Measurements from ENCODE around the gene SDHD.

The SDHD gene

DNA sequence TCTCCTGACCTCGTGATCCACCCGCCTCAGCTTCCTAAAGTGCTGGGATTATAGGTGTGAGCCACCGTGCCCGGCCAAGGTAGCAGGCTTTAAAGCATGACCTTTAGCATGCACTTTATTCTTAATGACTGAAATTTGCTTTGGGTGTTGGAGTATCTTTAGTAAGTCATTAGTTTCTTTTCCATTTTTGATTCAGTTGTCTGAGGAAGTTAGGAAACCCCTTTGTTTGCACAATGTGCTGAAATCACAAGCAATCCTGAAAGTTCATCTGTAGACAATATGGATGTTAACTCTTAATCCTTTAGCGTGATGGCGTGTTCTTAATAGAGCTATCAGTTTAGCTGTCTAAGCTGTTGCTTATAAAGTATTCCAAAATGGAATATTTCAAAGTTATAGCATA is 16.8 kb downstream of the SDHD start:
- DNase-seq (ENCODE audit: low read depth), result no peak

DNA sequence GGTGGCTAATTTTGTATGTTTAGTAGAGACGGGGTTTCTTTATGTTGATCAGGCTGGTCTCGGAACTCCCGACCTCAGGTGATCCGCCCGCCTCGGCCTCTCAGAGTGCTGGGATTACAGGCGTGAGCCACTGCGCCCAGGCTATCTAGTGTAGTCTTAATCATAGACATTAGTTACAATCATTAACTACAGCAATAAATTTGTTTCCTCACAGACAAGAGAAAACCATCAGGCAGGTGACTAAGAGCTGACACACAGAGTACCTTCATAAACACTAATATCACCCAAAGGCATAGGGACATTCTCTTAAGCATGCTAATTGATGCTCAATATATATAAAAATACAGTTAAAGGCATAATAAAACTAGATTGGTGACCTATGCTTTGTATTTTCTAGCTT is 19.4 kb downstream of the SDHD start:
- DNase-seq (ENCODE audit: low read depth), result no peak

DNA sequence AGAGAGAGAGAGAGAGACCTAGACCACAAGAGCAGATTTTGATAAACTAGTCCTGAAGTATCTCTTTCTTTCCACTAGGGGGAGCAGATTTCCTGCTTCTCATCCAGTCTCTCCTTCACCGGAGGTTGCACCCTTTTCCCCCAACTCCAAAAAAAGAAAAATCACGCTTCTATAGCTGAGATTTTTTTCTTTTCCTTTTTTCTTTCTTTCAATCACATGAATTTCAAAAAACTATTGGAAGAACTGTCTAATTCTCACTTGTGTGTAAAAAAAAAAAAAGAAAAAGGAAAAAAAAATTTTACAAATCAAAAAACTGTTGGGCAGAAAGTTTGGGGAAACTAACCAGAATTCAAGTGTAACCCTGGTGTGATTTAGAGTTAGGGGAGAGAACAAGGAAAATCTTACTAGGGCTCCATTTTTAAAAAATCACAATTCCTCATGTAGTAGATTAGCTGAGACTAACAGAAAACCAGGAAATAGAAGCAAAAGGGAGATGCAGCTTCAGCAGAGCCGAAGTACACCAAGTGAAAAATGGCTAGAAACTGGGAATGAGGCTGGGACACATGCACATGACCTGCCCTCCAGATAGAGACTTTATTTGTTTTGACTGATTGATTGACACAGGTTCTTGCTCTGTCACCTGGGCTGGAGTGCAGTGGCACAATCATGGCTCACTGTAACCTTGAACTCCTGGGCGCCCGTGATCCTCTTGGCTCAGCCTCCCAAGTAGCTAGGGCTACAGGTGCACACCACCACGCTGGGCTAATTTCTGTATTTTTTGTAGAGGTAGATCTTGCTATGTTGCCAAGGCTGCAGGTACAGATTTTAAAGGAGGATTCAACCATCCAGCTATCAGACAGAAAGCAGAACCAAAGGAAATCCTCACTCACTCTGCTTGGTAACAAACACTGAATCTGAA is 27.1 kb downstream of the SDHD start:
- DNase-seq (ENCODE audit: low read depth), result no peak

GRCh38 chr11:112114460-112114859 is 27.8 kb downstream of the SDHD start:
- no peak for DNase-seq (ENCODE audit: low read depth)

DNA sequence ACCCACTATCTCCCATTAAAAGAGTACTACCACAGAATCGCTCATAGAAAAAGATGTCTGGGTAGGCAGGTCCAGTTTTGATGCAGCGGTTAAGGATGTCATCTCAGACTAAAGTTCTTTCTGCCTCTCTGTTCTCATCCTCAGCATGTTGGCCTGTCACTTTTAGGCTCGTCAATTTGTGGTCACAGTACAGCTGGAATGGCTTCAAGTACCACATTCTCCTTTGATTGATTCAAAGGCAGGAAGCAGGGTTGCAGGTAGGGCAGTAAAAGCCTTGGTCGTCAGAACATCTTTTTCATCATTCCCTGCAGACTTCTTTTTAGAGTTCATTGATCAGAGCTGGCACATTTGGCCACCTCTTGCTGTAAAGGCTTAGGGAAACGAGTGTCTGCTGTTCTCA is 28.7 kb downstream of the SDHD start:
- no peak for DNase-seq (ENCODE audit: low read depth)

DNA sequence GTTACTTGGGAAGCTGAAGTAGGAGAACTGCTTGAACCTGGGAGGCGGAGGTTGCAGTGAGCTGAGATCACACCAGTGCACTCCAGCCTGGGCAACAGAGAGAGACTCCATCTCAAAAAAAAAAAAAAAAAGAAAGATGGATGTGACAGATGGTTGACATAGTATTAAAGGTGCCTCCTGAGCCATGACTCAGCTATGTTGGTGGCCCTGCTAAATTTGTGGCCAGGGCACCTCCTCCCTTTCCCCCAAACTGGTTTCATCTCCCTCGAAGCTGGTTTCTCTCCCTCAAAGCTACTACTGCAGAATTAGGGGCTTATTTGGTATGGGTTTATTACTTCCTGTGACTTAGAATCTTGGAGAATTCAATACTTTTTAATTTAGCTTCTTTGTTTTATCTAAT is 31.5 kb downstream of the SDHD start:
- DNase-seq (ENCODE audit: low read depth), result no peak

DNA sequence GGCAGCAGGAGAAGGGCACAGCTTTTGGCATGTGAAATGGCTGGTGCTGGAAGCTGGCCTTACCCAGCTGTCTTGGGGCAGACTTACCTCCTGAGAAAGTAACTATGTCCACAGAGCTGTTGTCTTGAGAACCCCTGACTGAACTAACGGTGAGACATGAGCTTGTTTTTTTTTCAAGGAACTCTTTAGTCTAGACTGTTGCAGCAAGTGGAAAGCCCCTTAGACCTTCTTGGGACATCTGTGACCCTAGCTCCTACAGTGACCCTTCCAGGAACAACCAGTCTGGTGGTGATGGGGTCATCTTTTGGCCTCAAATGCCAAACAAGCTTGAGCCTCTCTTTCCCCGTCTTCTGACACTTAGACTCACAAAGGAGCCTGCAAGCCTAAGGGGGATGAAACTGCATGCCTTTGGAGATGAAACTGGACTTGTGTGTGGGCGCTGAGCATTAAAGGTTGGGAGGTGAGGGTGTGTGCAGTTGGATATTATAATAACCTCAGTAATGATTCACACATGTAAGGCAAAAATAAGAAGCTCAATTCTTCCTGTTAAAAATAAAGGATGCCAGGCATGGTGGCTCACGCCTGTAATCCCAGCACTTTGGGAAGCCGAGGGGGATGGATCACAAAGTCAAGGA is 35.4 kb downstream of the SDHD start:
- no peak for DNase-seq (ENCODE audit: low read depth)

DNA sequence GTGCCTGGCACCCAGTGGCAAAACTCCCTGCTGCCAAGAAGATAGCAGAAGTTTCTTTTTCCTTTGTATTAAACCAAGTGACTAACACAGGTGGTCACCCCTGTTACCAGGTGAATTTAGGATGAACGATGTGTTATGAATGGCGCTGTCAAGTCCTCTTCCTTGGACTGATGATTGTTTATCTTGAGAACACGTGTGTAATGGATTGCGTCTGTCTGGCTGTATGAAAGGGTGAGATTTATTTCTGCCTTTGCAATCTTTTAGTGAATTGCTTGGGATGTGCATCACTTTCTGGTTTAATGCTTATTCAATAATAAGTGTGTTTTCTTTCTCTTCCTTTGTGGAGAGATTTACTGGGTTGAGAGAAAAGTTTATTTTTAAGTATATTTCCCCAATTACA is 36.5 kb downstream of the SDHD start:
- DNase-seq (ENCODE audit: low read depth), result no peak

DNA sequence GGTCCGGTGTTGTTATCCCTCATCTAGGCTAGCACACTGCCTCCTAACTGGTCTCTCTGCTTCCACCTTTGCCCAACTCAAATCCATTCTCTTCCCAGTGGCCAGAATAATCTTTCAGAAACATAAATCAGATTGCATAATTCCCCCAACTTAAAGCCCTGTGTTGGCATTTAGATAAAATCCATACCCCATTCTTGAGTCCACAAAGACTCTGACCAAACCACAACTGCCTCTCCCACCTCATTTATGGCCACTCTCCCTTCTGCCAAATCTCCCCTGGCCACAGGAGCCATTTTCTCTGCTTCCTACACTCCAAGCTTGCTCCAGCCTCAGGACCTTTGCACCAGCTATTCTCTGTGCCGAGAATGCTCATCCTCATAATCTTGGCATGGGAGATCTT is 40.4 kb downstream of the SDHD start:
- no peak for DNase-seq (ENCODE audit: low read depth)

DNA sequence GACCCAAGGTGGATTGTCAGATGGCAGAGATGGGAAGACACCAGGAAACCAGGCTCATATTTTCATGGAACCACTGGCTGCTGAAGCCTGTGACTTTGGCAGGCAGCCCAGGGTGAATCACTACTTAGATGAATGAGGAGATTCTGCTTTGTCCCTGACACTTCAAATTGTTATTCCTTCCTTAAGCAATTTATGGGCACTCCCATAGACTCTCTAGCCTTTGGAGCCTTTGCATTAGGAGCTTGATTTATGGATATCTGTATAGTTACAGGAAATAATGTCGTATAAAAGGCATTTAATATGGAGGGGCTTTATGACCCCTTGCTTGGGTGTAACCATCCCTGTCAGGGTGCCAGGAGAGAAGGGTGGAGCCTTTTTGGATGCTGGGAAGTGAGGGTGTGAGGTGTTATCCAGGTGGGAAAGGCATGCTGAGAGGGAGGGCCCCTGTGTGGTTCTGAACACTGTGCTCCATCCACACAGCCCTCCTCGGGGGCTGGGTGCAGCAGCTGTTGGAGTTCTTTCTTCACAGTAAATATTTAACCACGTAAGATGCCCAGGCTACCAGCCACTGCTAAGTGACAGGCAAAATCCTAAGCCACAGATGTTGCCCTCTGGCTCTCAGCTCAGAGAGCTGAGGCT is 41.9 kb downstream of the SDHD start:
- no peak for DNase-seq (ENCODE audit: low read depth)

- DNase-seq (ENCODE audit: low read depth), result no peak
Measured at GRCh38 chr11:112129656-112130055, 43.0 kb downstream of the SDHD start.

- no peak for DNase-seq (ENCODE audit: low read depth)
Measured at GRCh38 chr11:112132737-112133136, 46.1 kb downstream of the SDHD start.

DNA sequence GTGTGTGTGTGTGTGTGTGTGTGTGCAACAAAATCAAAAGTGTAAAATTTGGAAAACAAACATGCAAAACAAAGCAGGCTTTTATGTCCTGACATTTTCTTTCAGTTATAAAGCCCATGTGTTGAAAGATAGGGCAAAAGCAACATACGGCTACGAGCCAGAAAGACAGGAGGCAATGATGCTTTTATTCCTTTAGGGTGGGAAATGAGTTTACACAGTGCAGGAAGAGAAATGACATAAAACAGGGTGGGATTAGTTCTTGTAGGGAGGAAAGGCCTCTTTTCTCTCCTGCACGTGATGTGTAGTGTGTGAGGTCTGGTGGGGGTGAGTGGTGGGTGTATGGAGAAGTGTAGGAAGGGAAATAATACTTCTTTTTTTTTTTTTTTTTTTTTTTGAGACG is 47.8 kb downstream of the SDHD start:
- no peak for DNase-seq (ENCODE audit: low read depth)

DNA sequence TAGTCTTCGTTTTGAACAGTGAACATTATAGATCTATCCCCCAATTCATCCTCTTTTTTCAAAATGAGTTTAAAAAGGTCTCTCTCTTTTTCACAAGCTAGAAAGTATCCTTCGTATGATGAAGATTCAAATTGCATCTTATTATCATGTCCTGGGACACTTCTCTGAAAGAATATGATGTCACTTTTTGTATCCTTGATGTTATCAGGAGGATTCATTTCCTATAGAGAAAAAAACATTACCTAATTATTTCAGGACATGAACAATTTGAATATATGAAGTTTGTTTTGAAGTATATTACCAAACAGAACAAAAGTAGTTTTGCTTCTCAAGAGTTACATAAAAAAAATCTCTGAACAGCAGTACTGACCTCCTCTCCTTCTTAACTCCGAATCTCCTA is 56.9 kb downstream of the SDHD start:
- no peak for DNase-seq (ENCODE audit: low read depth)
